ENCODE results near the gene PRMT1. TPM values are rescaled to one million over a fixed set of nuclear protein-coding genes. Genes with fewer than 3 reads are reported as not detected.
"Not testable (repeated sequence)": the region's sequence is repeated elsewhere in the genome, so short reads cannot be mapped to it uniquely, and the experiment has no call there.

The PRMT1 gene
- polyA plus RNA-seq, 3 donors = 80.2 to 153 (median 118) TPM

DNA sequence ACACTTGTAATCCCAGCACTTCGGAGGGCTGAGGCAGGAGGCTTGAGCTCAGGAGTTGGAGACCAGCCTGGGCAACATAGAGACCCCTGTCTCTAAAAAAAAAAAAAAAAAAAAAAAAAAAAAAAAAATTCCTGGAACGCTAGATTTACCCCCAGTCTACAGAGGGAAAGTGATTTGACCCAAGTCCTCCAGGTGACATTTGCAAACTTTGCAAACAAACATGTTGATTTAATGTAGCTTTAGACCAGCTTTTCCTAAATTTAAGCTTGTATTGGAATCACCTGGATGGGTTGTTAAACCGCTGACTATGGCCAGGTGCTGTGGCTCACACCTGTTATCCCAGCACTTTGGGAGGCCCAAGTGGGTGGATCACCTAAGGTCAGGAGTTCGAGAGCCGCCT lies 22.3 kb downstream of the PRMT1 start:
- 84 to 95% (median 88%) methylated on average over 5 of the region's 5 CpGs for WGBS, 3 donors

DNA sequence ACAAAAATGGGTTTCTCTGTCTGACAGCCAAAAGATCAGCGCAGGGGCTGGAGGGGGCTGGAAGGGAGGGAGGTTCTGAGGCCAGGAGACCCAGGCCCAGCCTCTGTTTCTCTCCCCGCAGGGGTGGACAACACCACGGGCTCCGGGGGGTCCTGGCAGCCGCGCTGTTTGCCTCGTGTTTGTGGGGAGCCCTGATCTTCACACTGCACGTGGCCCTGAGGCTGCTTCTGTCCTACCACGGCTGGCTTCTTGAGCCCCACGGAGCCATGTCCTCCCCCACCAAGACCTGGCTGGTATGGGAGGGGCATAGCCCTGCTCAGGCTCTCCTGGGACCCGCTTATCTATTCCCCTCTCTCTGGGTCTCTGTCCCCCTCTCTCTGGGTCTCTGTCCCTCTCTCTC lies 23.5 kb downstream of the PRMT1 start:
- WGBS, 3 donors = 49 to 76% (median 71%) methylated on average over 10 to 11 of the region's 11 CpGs

More for the DNA sequence above, 22.3 kb downstream of the PRMT1 start:
- H3K27ac ChIP-seq (ENCODE audit: low read depth, low read length) = no peak overlapping the region

GRCh38 chr19:49701271-49701786 lies 24.3 kb downstream of the PRMT1 start:
- 30 to 76% (median 72%) methylated on average over 34 to 40 of the region's 40 CpGs for WGBS, 3 donors
- no peak overlapping the region for H3K27ac ChIP-seq (ENCODE audit: low read depth, low read length)

More for the DNA sequence above, 23.5 kb downstream of the PRMT1 start:
- no peak overlapping the region for H3K27ac ChIP-seq (ENCODE audit: low read depth, low read length)

GRCh38 chr19:49704888-49705642 lies 28.0 kb downstream of the PRMT1 start:
- H3K27ac ChIP-seq (ENCODE audit: low read depth, low read length) = no peak overlapping the region
- 86 to 88% (median 87%) methylated on average over 22 of the region's 22 CpGs for WGBS, 3 donors

DNA sequence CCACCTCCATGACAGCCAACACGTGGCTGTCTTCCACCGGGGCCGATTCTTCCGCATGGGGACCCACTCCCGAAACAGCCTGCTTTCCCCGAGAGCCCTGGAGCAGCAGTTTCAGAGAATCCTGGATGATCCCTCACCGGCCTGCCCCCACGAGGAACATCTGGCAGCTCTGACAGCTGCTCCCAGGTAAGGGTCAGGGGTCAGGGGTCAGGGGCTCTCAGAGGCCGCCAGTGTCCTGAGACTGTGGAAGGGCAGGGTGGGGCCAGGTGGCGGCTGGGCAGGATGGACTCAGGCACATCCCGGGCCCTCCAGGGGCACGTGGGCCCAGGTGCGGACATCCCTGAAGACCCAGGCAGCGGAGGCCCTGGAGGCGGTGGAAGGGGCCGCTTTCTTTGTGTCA lies 28.8 kb downstream of the PRMT1 start:
- 88 to 91% (median 88%) methylated on average over 16 of the region's 16 CpGs for WGBS, 3 donors
- H3K27ac ChIP-seq (ENCODE audit: low read depth, low read length) = no peak overlapping the region

DNA sequence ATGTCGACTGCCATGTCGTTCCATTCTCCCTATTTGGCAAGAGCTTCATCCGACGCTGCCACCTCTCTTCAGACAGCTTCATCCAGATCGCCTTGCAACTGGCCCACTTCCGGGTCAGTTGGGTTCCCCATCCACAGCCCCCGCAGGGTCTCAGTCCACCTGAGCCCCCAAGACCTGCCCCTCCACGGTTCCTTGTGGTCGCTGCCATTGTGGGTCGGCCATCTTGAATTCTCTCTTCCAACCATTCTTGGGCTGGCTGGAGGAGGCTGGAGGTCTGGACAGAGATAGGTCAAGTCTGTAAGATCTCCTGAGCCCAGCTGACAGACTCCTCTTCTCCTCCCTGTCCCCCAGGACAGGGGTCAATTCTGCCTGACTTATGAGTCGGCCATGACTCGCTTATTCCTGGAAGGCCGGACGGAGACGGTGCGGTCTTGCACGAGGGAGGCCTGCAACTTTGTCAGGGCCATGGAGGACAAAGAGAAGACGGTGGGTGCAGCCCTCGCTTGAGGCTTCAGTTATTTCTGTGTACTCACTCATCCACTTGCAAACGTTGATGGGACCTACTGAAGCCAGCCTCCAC lies 33.4 kb downstream of the PRMT1 start:
- 90% methylated on average over 20 of the region's 20 CpGs for WGBS, 3 donors
- no peak overlapping the region for H3K27ac ChIP-seq (ENCODE audit: low read depth, low read length)

GRCh38 chr19:49712397-49712859 lies 35.4 kb downstream of the PRMT1 start:
- no peak overlapping the region for H3K27ac ChIP-seq (ENCODE audit: low read depth, low read length)
- 61 to 68% (median 61%) methylated on average over 20 of the region's 20 CpGs for WGBS, 3 donors

DNA sequence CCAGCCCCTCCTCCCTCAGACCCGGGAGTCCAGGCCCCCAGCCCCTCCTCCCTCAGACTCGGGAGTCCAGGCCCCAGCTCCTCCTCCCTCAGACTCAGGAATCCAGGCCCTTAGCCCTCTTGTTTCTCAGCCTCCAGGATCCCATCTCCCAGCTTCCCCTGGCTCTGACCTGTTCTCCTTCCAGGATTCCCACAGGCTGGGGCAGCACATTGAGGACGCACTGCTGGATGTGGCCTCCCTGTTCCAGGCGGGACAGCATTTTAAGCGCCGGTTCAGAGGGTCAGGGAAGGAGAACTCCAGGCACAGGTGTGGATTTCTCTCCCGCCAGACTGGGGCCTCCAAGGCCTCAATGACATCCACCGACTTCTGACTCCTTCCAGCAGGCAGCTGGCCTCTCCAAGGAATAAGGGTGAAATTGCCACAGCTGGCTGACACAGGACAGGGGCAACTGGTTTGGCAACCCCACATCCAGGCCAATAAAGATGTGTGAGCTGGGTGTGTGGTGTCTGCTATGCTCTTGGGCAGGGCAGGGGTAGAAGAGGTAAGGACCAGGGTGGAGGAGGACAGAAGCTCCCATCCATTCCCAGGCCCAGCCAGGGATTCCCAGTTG lies 36.3 kb downstream of the PRMT1 start:
- 51 to 84% (median 80%) methylated on average over 7 to 8 of the region's 8 CpGs for WGBS, 3 donors
- no peak overlapping the region for H3K27ac ChIP-seq (ENCODE audit: low read depth, low read length)

DNA sequence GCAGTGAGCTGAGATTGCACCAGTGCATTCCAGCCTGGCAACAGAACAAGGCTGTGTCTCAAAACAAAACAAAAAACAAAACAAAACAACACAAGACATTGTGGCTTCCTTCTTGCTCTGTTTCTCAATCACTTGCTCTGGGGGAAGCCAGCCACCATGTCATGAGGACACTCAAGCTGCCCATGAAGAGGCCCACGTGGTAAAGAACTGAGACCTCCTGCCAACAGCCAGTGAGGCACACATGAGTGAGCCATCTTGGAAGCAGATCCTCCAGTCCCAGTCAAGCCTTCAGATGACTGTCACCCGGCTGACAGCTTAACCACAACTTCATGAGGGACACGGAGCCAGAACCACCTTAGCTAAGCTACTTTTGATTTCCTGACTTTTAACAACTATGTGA lies 39.1 kb downstream of the PRMT1 start:
- H3K27ac ChIP-seq (ENCODE audit: low read depth, low read length) = no peak overlapping the region
- WGBS, 3 donors = 60 to 75% (median 71%) methylated on average over 3 of the region's 3 CpGs

DNA sequence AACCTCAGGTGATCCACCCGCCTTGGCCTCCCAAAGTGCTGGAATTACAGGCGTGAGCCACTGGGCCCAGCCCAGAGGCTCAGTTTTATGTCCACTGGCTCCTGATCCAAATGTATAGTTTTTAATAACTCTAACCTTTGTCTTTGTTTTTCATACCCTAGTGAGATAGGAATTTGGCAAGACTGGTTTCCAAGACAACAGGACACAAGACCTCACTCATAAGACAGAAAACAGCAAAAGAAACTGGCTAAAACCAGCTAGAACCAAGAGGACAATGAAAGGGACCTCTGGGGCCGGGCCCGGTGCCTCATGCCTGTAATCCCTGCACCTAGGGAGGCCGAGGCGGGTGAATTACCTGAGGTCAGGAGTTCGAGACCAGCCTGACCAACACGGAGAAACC lies 41.4 kb downstream of the PRMT1 start:
- 80% methylated on average over 8 of the region's 8 CpGs for WGBS, 3 donors
- H3K27ac ChIP-seq (ENCODE audit: low read depth, low read length) = no peak overlapping the region

DNA sequence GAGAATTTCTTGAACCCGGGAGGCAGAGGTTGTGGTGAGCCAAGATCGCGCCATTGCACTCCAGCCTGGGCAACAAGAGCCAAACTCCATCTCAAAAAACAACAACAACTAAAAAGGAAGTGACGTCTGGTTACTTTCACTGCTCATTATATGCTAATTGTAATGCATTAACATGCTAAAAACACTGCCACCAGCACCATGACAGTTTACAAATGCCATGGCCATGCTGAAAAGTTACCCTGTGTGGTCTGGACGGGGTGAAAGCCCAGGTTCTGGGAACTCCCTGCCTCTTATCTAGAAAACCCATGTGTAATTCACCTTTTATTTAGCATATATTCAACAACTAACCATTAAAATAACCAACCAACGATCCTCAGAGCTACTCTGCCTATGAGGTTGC lies 41.9 kb downstream of the PRMT1 start:
- 78 to 84% (median 84%) methylated on average over 6 of the region's 6 CpGs for WGBS, 3 donors
- H3K27ac ChIP-seq (ENCODE audit: low read depth, low read length) = no peak overlapping the region

- H3K27ac ChIP-seq (ENCODE audit: low read depth, low read length) = not testable (repeated sequence)
- WGBS, 3 donors = 77 to 82% (median 80%) methylated on average over 22 of the region's 22 CpGs
These were observed 42.3 kb downstream of the PRMT1 start for GRCh38 chr19:49719420-49719819.

GRCh38 chr19:49727217-49728030 lies 50.4 kb downstream of the PRMT1 start:
- H3K27ac ChIP-seq (ENCODE audit: low read depth, low read length) = no peak overlapping the region
- 58 to 71% (median 59%) methylated on average over 23 of the region's 23 CpGs for WGBS, 3 donors

GRCh38 chr19:49730166-49730565 lies 53.1 kb downstream of the PRMT1 start:
- no peak overlapping the region for H3K27ac ChIP-seq (ENCODE audit: low read depth, low read length)
- 59 to 89% (median 64%) methylated on average over 5 of the region's 5 CpGs for whole genome bisulfite sequencing, 3 donors

Other genes with a start within 250 kb of the PRMT1 start
- 1 to 10 TPM in 2 of 3 donors, under 1 TPM in 1; 0.23 to 7.3 (median 1.5) TPM for gene SLC17A7, start 235.7 kb upstream of the PRMT1 start, polyA plus RNA-seq
- gene PIH1D1, start 225.5 kb upstream of the PRMT1 start, polyA plus RNA-seq = 10 to 100 TPM; 43.8 to 85.5 (median 50.3) TPM
- gene ALDH16A1, start 224.0 kb upstream of the PRMT1 start, polyA plus RNA-seq = 10 to 100 TPM; 24.1 to 31.4 (median 29.5) TPM
- 10 to 100 TPM in 1 of 3 donors, 1 to 10 TPM in 2; 2.6 to 20.5 (median 7.4) TPM for gene FLT3LG, start 203.1 kb upstream of the PRMT1 start, polyA plus RNA-seq
- gene RPL13A, start 189.7 kb upstream of the PRMT1 start, polyA plus RNA-seq = 1,000 to 10,000 TPM; 3,139 to 5,659 (median 3,499) TPM
- gene RPS11, start 180.8 kb upstream of the PRMT1 start, polyA plus RNA-seq = 1,000 to 10,000 TPM; 3,233 to 6,569 (median 4,953) TPM
- gene FCGRT, start 164.6 kb upstream of the PRMT1 start, polyA plus RNA-seq = 100 to 1,000 TPM in 2 of 3 donors, 10 to 100 TPM in 1; 57.1 to 268 (median 264) TPM
- gene RCN3, start 149.3 kb upstream of the PRMT1 start, polyA plus RNA-seq = 10 to 100 TPM in 2 of 3 donors, 1 to 10 TPM in 1; 7.8 to 61.6 (median 33.7) TPM
- gene NOSIP, start 96.7 kb upstream of the PRMT1 start, polyA plus RNA-seq = 10 to 100 TPM; 61.0 to 95.7 (median 77.8) TPM
- 10 to 100 TPM in 1 of 3 donors, 1 to 10 TPM in 2; 2.9 to 11.7 (median 3.0) TPM for gene PRRG2, start 96.0 kb upstream of the PRMT1 start, polyA plus RNA-seq
- gene PRR12, start 86.1 kb upstream of the PRMT1 start, polyA plus RNA-seq = 10 to 100 TPM in 1 of 3 donors, 1 to 10 TPM in 2; 5.1 to 11.5 (median 7.3) TPM
- 100 to 1,000 TPM in 2 of 3 donors, 10 to 100 TPM in 1; 31.9 to 302 (median 198) TPM for gene RRAS, start 37.1 kb upstream of the PRMT1 start, polyA plus RNA-seq
- gene SCAF1, start 35.1 kb upstream of the PRMT1 start, polyA plus RNA-seq = 10 to 100 TPM; 12.7 to 23.5 (median 17.4) TPM
- 10 to 100 TPM; 45.8 to 76.0 (median 56.6) TPM for gene IRF3, start 11.4 kb upstream of the PRMT1 start, polyA plus RNA-seq
- 10 to 100 TPM; 14.1 to 18.4 (median 15.4) TPM for gene BCL2L12, start 11.3 kb upstream of the PRMT1 start, polyA plus RNA-seq
- gene ADM5, start 12.3 kb downstream of the PRMT1 start, polyA plus RNA-seq = 1 to 10 TPM; 1.0 to 2.5 (median 1.0) TPM
- 10 to 100 TPM in 1 of 3 donors, 1 to 10 TPM in 2; 1.8 to 12.1 (median 3.2) TPM for gene CPT1C, start 13.8 kb downstream of the PRMT1 start, polyA plus RNA-seq
- 1 to 10 TPM in 2 of 3 donors, under 1 TPM in 1; 0.22 to 2.5 (median 1.1) TPM for gene TSKS, start 86.0 kb downstream of the PRMT1 start, polyA plus RNA-seq
- 10 to 100 TPM; 49.3 to 82.4 (median 75.9) TPM for gene AP2A1, start 89.7 kb downstream of the PRMT1 start, polyA plus RNA-seq
- gene FUZ, start 136.0 kb downstream of the PRMT1 start, polyA plus RNA-seq = 10 to 100 TPM; 19.3 to 21.8 (median 20.9) TPM
- gene MED25, start 141.0 kb downstream of the PRMT1 start, polyA plus RNA-seq = 10 to 100 TPM; 21.8 to 38.8 (median 22.4) TPM
- gene PTOV1, start 173.9 kb downstream of the PRMT1 start, polyA plus RNA-seq = 10 to 100 TPM; 69.1 to 76.8 (median 73.5) TPM
- 10 to 100 TPM; 29.7 to 50.9 (median 45.8) TPM for gene PNKP, start 190.3 kb downstream of the PRMT1 start, polyA plus RNA-seq
- gene AKT1S1, start 200.1 kb downstream of the PRMT1 start, polyA plus RNA-seq = 10 to 100 TPM; 21.6 to 43.5 (median 41.7) TPM
- 10 to 100 TPM; 35.7 to 46.6 (median 37.0) TPM for gene TBC1D17, start 200.4 kb downstream of the PRMT1 start, polyA plus RNA-seq
- 1 to 10 TPM in 1 of 3 donors, under 1 TPM in 1, not detected in 1; 0.63 to 1.5 TPM for gene IL4I1, start 219.6 kb downstream of the PRMT1 start, polyA plus RNA-seq

All from adipose tissue (tissue), 3 donors.